ENCODE data around the gene SLC25A26.

Gene SLC25A26

GRCh38 chr3:66186545-66186944 is 34.3 kb upstream of the SLC25A26 start:
- H3K27me3 ChIP-seq (ENCODE audit: insufficient read depth, insufficient read length), result no peaks in the 10 kb centered on the region
- TF ChIP-seq ZNF274 (IDR thresholded peaks at IDR 0.05; ENCODE audit: low read depth, low read length) (no peak), SUZ12 (IDR thresholded peaks at IDR 0.05; ENCODE audit: extremely low read depth, insufficient read depth, insufficient read length) (no peak), YY1 (IDR thresholded peaks at IDR 0.05; ENCODE audit: insufficient read depth, insufficient read length) (no peak)
- no peaks in the 10 kb centered on the region for H3K36me3 ChIP-seq (ENCODE audit: insufficient read depth, insufficient read length, low read length)
- no peaks in the 10 kb centered on the region for H3K4me1 ChIP-seq (ENCODE audit: insufficient read depth, insufficient read length)
- DNase-seq (ENCODE audit: low read depth, low spot score), result no peak
- no peaks in the 10 kb centered on the region for H3K9me3 ChIP-seq (ENCODE audit: insufficient read depth, low read length)
- no peak overlapping the region for H3K4me3 ChIP-seq (ENCODE audit: insufficient read length, low read depth)
- no peak overlapping the region for H3K9ac ChIP-seq (ENCODE audit: insufficient read length, low read depth)

DNA sequence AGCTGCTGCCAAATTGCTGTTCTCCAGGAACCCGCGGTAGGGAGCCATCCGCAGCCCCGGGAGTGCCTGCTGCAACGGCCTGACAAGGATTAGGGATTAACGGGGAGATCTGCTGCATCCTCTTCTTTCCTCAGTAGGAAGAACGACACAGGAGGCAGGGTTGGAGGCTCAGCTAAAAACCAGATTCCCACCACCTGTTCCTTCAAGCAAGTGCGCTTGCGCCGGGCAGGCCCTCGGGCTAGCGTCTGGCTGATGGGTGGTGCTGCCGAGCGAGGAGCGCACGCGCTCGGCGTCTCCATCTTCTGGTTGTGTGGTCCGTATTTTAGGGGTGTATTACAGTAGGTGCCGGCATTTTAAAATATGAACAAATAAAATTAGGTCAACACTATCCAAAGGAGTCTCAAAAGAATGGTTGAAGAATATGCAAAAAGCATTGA is 25.4 kb upstream of the SLC25A26 start:
- TF ChIP-seq ZNF274 (IDR thresholded peaks at IDR 0.05; ENCODE audit: low read depth, low read length) (no peak), SUZ12 (IDR thresholded peaks at IDR 0.05; ENCODE audit: extremely low read depth, insufficient read depth, insufficient read length) (no peak), YY1 (IDR thresholded peaks at IDR 0.05; ENCODE audit: insufficient read depth, insufficient read length) (no peak)
- Histone ChIP-seq H3K4me1 (ENCODE audit: insufficient read depth, insufficient read length) (no peaks in the 10 kb centered on the region), H3K9me3 (ENCODE audit: insufficient read depth, low read length) (no peaks in the 10 kb centered on the region), H3K36me3 (ENCODE audit: insufficient read depth, insufficient read length, low read length) (no peaks in the 10 kb centered on the region), H3K4me3 (ENCODE audit: insufficient read length, low read depth) (no peak overlapping the region), H3K27me3 (ENCODE audit: insufficient read depth, insufficient read length) (no peaks in the 10 kb centered on the region), H3K9ac (ENCODE audit: insufficient read length, low read depth) (no peak overlapping the region)
- no peak for DNase-seq (ENCODE audit: low read depth, low spot score)

DNA sequence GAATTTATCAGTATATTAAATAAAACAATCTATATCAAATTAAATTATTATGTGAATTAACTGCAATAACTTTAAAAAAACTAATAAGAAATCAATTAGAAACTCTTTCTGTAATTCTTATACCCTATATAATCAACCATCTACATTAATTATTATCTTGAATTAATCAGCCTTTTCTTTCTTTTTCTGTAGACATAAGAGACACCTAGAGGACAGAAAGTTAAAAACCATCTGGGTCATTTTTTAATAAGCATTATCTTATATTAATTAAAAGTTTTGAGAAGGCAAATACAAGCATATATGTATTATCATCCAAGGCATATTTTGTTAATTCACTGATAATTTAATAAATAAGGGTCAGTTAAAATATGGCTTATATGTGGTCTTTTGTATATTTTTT is 24.2 kb upstream of the SLC25A26 start:
- H3K9me3 ChIP-seq (ENCODE audit: insufficient read depth, low read length), result no peaks in the 10 kb centered on the region
- no peaks in the 10 kb centered on the region for H3K27me3 ChIP-seq (ENCODE audit: insufficient read depth, insufficient read length)
- TF ChIP-seq YY1 (IDR thresholded peaks at IDR 0.05; ENCODE audit: insufficient read depth, insufficient read length) (no peak), ZNF274 (IDR thresholded peaks at IDR 0.05; ENCODE audit: low read depth, low read length) (no peak), SUZ12 (IDR thresholded peaks at IDR 0.05; ENCODE audit: extremely low read depth, insufficient read depth, insufficient read length) (no peak)
- H3K36me3 ChIP-seq (ENCODE audit: insufficient read depth, insufficient read length, low read length), result no peaks in the 10 kb centered on the region
- H3K9ac ChIP-seq (ENCODE audit: insufficient read length, low read depth), result no peak overlapping the region
- no peak for DNase-seq (ENCODE audit: low read depth, low spot score)
- no peak overlapping the region for H3K4me3 ChIP-seq (ENCODE audit: insufficient read length, low read depth)
- H3K4me1 ChIP-seq (ENCODE audit: insufficient read depth, insufficient read length), result no peaks in the 10 kb centered on the region

DNA sequence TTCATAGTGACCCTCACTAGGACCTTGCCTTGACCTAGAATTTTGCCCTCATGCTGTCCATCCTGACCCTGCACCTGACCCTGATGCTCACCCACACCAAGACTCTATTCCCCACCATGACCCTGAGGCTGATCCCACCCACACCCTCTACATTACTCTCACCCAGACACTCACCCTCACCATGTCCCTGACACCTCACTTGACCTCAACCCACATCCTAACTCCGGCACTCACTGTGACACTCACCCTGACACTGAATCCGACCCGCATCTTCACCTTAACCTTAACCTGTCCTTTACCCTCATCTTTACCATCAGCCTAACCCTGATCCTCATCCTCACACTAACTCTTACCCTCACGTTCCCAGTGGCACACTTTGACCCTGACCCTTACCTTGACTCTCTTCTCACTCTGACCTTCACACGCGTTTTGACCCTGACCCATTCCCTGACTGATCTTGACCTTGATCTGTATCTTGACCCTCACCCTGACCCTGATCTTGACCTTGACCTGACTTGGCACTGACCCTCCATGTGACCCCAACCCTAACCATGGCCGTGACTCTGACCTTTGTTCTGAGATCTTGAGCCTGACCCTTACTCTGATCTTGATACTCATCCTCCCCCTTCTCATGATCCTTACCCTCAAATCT is 22.2 kb upstream of the SLC25A26 start:
- H3K36me3 ChIP-seq (ENCODE audit: insufficient read depth, insufficient read length, low read length), result no peaks in the 10 kb centered on the region
- TF ChIP-seq ZNF274 (IDR thresholded peaks at IDR 0.05; ENCODE audit: low read depth, low read length) (no peak), SUZ12 (IDR thresholded peaks at IDR 0.05; ENCODE audit: extremely low read depth, insufficient read depth, insufficient read length) (no peak), YY1 (IDR thresholded peaks at IDR 0.05; ENCODE audit: insufficient read depth, insufficient read length) (no peak)
- no peaks in the 10 kb centered on the region for H3K9me3 ChIP-seq (ENCODE audit: insufficient read depth, low read length)
- H3K4me3 ChIP-seq (ENCODE audit: insufficient read length, low read depth), result no peak overlapping the region
- no peak for DNase-seq (ENCODE audit: low read depth, low spot score)
- H3K4me1 ChIP-seq (ENCODE audit: insufficient read depth, insufficient read length), result no peaks in the 10 kb centered on the region
- no peak overlapping the region for H3K9ac ChIP-seq (ENCODE audit: insufficient read length, low read depth)
- H3K27me3 ChIP-seq (ENCODE audit: insufficient read depth, insufficient read length), result no peaks in the 10 kb centered on the region

GRCh38 chr3:66199089-66199473 is 21.7 kb upstream of the SLC25A26 start:
- no peaks in the 10 kb centered on the region for H3K4me1 ChIP-seq (ENCODE audit: insufficient read depth, insufficient read length)
- H3K9ac ChIP-seq (ENCODE audit: insufficient read length, low read depth), result no peak overlapping the region
- no peak overlapping the region for H3K4me3 ChIP-seq (ENCODE audit: insufficient read length, low read depth)
- no peaks in the 10 kb centered on the region for H3K9me3 ChIP-seq (ENCODE audit: insufficient read depth, low read length)
- no peak for DNase-seq (ENCODE audit: low read depth, low spot score)
- no peak for TF ChIP-seq YY1 (IDR thresholded peaks at IDR 0.05; ENCODE audit: insufficient read depth, insufficient read length)
- TF ChIP-seq SUZ12 (IDR thresholded peaks at IDR 0.05; ENCODE audit: extremely low read depth, insufficient read depth, insufficient read length), result no peak
- TF ChIP-seq ZNF274 (IDR thresholded peaks at IDR 0.05; ENCODE audit: low read depth, low read length), result no peak
- H3K27me3 ChIP-seq (ENCODE audit: insufficient read depth, insufficient read length), result no peaks in the 10 kb centered on the region
- no peaks in the 10 kb centered on the region for H3K36me3 ChIP-seq (ENCODE audit: insufficient read depth, insufficient read length, low read length)

DNA sequence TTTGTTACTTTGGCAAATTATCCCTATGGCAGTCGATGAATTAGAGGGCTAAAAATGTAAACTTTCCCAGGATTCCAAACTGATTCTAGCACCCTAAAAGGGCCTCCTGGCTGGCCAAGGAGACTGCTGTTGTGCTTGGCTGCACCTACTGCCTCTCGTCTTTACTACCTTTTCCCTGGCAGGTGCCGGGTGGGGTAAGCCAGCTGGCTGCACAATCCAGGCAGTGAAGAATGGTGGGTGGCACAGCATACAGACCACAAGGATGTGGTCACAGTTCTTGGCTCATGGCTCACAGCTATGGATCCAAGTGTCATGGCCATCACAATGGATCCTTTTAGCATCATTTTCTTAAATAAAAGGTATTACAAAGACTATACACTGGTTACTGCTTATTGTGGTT is 20.7 kb upstream of the SLC25A26 start:
- Histone ChIP-seq H3K27me3 (ENCODE audit: insufficient read depth, insufficient read length) (no peaks in the 10 kb centered on the region), H3K4me1 (ENCODE audit: insufficient read depth, insufficient read length) (no peaks in the 10 kb centered on the region), H3K9me3 (ENCODE audit: insufficient read depth, low read length) (no peaks in the 10 kb centered on the region), H3K36me3 (ENCODE audit: insufficient read depth, insufficient read length, low read length) (no peaks in the 10 kb centered on the region), H3K9ac (ENCODE audit: insufficient read length, low read depth) (no peak overlapping the region), H3K4me3 (ENCODE audit: insufficient read length, low read depth) (no peak overlapping the region)
- no peak for DNase-seq (ENCODE audit: low read depth, low spot score)
- TF ChIP-seq YY1 (IDR thresholded peaks at IDR 0.05; ENCODE audit: insufficient read depth, insufficient read length), result no peak
- TF ChIP-seq ZNF274 (IDR thresholded peaks at IDR 0.05; ENCODE audit: low read depth, low read length), result no peak
- no peak for TF ChIP-seq SUZ12 (IDR thresholded peaks at IDR 0.05; ENCODE audit: extremely low read depth, insufficient read depth, insufficient read length)

GRCh38 chr3:66200786-66201185 is 20.0 kb upstream of the SLC25A26 start:
- H3K4me3 ChIP-seq (ENCODE audit: insufficient read length, low read depth), result no peak overlapping the region
- TF ChIP-seq SUZ12 (IDR thresholded peaks at IDR 0.05; ENCODE audit: extremely low read depth, insufficient read depth, insufficient read length), result no peak
- no peak for TF ChIP-seq YY1 (IDR thresholded peaks at IDR 0.05; ENCODE audit: insufficient read depth, insufficient read length)
- no peak for TF ChIP-seq ZNF274 (IDR thresholded peaks at IDR 0.05; ENCODE audit: low read depth, low read length)
- DNase-seq (ENCODE audit: low read depth, low spot score), result no peak
- H3K9me3 ChIP-seq (ENCODE audit: insufficient read depth, low read length), result no peaks in the 10 kb centered on the region
- no peaks in the 10 kb centered on the region for H3K36me3 ChIP-seq (ENCODE audit: insufficient read depth, insufficient read length, low read length)
- no peaks in the 10 kb centered on the region for H3K4me1 ChIP-seq (ENCODE audit: insufficient read depth, insufficient read length)
- H3K27me3 ChIP-seq (ENCODE audit: insufficient read depth, insufficient read length), result no peaks in the 10 kb centered on the region
- H3K9ac ChIP-seq (ENCODE audit: insufficient read length, low read depth), result no peak overlapping the region
